Fibroblast of skin of scalp (primary cell): ENCODE results near the gene INAVA.
"Not testable (repeated sequence)": the region's sequence is repeated elsewhere in the genome, so short reads cannot be mapped to it uniquely, and the experiment has no call there.

Source experiments
- DNase-seq: peaks from one replicate; pipeline ENCODE4 v3.0.0-alpha.2; 2013

The INAVA gene

GRCh38 chr1:200923601-200924000 is 28.9 kb downstream of the INAVA start:
- DNase-seq: peak; percentile 48

GRCh38 chr1:200925831-200926230 is 31.1 kb downstream of the INAVA start:
- peak; percentile 59 for DNase-seq

GRCh38 chr1:200929530-200930278 is 35.0 kb downstream of the INAVA start:
- DNase-seq: no peak

- not testable (repeated sequence) for DNase-seq
Measured at GRCh38 chr1:200930285-200930684, 35.6 kb downstream of the INAVA start.

- no peak for DNase-seq
Measured at GRCh38 chr1:200931776-200932175, 37.1 kb downstream of the INAVA start.

GRCh38 chr1:200934676-200935245 is 40.1 kb downstream of the INAVA start:
- DNase-seq: no peak

- DNase-seq: not testable (repeated sequence)
Measured at GRCh38 chr1:200935286-200935962, 40.7 kb downstream of the INAVA start.

GRCh38 chr1:200938955-200939354 is 44.3 kb downstream of the INAVA start:
- no peak for DNase-seq

GRCh38 chr1:200945111-200945510 is 50.4 kb downstream of the INAVA start:
- no peak for DNase-seq

GRCh38 chr1:200947059-200947566 is 52.4 kb downstream of the INAVA start:
- DNase-seq: no peak

- no peak for DNase-seq
Measured at GRCh38 chr1:200949626-200950025, 54.9 kb downstream of the INAVA start.

GRCh38 chr1:200951016-200951415 is 56.3 kb downstream of the INAVA start:
- DNase-seq: peak; percentile 22

- DNase-seq: no peak
Measured at GRCh38 chr1:200954434-200954833, 59.7 kb downstream of the INAVA start.

- no peak for DNase-seq
Measured at GRCh38 chr1:200958597-200958996, 63.9 kb downstream of the INAVA start.

- no peak for DNase-seq
Measured at GRCh38 chr1:200959411-200959921, 64.8 kb downstream of the INAVA start.

GRCh38 chr1:200960236-200960947 is 65.7 kb downstream of the INAVA start:
- no peak for DNase-seq

GRCh38 chr1:200960948-200961340 is 66.2 kb downstream of the INAVA start:
- DNase-seq: no peak

GRCh38 chr1:200962151-200962550 is 67.5 kb downstream of the INAVA start:
- not testable (repeated sequence) for DNase-seq

GRCh38 chr1:200962631-200963030 is 67.9 kb downstream of the INAVA start:
- DNase-seq: no peak

- DNase-seq: no peak
Measured at GRCh38 chr1:200963076-200963475, 68.4 kb downstream of the INAVA start.

- not testable (repeated sequence) for DNase-seq
Measured at GRCh38 chr1:200963888-200964287, 69.2 kb downstream of the INAVA start.
